GM20000 (cell line): Measurements from ENCODE around the gene CDX2.

Source experiments
- DNase-seq: peaks from one replicate; pipeline ENCODE4 v3.0.0; 2012; ENCODE audit warnings: low spot score
- CTCF ChIP-seq: IDR thresholded peaks from 2 replicates; pipeline ENCODE4 v1.5.1; 2012; ENCODE audit warnings: mild to moderate bottlenecking, control low read depth; ENCODE audit errors: extremely low read depth, missing control alignments

Gene CDX2

DNA sequence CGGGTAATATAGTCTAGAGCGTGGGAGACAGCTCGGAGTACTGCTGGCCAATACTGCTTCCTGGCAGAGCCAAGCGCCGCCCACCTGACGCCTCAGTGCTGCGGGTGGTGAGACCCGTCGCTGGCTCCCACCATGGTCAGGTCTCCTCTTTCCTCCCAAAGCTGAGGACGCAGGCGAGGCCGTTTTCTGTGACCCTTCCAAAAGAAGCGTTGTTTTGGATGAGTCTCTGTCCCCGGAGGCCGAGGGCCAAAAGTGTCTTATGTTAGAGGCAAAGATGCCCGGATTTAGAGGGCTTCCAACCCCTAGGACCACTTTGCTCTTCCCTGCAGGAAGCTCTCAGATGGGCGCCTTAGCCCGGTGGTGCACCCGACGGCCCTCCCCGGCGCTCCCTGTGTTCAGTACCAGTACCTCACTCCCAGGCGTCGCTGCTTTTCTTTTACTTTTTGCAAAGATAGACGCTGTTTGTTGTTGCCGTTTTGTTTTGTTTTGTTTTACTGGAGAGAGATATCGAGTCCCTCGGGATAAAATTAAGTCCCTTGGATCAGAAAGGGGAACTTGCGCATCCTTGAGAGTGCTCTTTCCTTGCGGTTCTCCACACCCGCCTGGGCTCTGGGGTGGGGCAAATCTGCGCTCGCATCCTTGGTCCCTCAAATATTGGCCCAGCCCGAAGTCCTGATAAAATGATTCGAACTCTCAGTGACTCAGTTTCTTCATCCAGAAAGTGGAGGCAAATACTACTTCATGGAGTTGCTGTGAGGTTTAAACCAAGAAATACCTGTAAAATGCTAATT, 42.3 kb downstream of the CDX2 start:
- DNase-seq = peak; percentile 44
- no peak for TF ChIP-seq CTCF

- no peak for TF ChIP-seq CTCF
- DNase-seq = no peak
Observed at GRCh38 chr13:27925220-27925991, 43.7 kb downstream of the CDX2 start.

DNA sequence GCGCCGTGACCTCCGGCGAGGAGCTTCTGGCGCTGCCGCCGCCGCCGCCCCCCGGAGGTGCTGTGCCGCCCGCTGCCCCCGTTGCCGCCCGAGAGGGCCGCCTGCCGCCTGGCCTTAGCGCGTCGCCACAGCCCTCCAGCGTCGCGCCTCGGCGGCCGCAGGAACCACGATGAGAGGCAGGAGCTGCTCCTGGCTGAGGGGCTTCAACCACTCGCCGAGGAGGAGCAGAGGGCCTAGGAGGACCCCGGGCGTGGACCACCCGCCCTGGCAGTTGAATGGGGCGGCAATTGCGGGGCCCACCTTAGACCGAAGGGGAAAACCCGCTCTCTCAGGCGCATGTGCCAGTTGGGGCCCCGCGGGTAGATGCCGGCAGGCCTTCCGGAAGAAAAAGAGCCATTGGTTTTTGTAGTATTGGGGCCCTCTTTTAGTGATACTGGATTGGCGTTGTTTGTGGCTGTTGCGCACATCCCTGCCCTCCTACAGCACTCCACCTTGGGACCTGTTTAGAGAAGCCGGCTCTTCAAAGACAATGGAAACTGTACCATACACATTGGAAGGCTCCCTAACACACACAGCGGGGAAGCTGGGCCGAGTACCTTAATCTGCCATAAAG, 44.5 kb downstream of the CDX2 start:
- no peak for TF ChIP-seq CTCF
- peak; percentile 45 for DNase-seq

GRCh38 chr13:27923794-27924528, 45.2 kb downstream of the CDX2 start:
- DNase-seq = peak; percentile 54
- no peak for TF ChIP-seq CTCF

GRCh38 chr13:27922883-27923612, 46.1 kb downstream of the CDX2 start:
- DNase-seq = no peak
- TF ChIP-seq CTCF = no peak

GRCh38 chr13:27921961-27922882, 46.9 kb downstream of the CDX2 start:
- DNase-seq = peak; percentile 64
- TF ChIP-seq CTCF = no peak
